ENCODE results near the gene IBSP. TPM values are rescaled to one million over a fixed set of nuclear protein-coding genes. Genes with fewer than 3 reads are reported as not detected.

Gene IBSP, protein sequence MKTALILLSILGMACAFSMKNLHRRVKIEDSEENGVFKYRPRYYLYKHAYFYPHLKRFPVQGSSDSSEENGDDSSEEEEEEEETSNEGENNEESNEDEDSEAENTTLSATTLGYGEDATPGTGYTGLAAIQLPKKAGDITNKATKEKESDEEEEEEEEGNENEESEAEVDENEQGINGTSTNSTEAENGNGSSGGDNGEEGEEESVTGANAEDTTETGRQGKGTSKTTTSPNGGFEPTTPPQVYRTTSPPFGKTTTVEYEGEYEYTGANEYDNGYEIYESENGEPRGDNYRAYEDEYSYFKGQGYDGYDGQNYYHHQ
- 0.90 TPM in 1 of 2 replicates, not detected in the other for total RNA-seq (ENCODE audit: low replicate concordance)

DNA sequence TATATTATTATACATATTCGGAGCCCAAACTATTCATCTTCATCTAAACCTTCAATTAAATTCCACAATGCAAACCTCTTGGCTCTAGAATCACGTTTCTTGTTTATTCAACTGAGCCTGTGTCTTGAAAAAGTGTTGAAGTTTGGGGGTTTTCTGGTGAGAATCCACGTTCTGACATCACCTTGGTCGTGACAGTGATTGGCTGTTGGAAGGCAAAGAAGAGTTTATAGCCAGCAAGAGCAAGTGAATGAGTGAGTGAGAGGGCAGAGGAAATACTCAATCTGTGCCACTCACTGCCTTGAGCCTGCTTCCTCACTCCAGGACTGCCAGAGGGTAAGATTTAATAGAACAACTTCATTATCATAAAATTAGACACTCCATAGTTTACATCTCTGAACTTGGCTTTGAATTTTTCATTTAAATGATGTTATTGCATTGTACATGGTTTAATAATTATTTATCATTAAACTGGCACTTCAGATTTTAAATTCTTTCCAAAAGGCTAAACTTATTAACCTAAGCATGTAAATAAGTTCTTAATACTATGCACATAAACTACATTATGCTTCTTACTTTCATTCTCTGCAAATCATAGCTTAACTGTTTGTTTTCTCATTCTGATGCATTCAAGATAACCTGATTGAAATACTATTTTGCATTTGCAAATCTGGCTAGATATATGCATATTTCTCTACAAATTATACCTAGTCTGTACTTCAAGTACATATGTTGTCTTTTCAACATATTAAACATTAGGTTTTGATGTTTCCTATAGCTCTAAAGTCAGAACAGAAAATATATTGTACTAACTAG, at the start of gene IBSP:
IBSP (plus strand) TSS at position 254 of the 813 bp plus-strand sequence. CDS start 2,808 bp downstream, outside the sequence.

DNA sequence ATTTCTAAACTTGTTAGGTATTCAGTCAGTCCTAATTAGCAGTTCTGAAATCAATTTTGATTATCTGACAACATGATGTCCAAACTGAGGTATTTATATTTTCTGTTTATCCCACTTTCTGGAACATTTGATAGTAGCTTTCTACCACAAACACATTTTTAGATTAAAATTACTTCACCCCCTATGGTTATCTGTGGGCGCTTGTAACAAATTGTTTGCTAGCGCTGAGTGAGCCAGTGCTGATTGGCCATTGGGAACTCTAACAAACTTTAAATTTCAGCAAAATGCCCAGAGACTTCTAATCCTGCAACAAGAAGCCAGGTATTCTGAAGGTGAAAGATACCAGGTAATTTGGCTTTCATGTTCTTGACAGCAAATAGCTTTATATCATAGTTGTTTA, 33.3 kb downstream of the IBSP start, which contains the start of gene MEPE:
MEPE (plus strand) TSS at position 301 of the 400 bp plus-strand sequence. CDS start 1,746 bp downstream, outside the sequence.

Other genes starting within 250 kb of the IBSP start
- gene DSPP, start 191.0 kb upstream of the IBSP start, total RNA-seq (ENCODE audit: low replicate concordance) = not detected in 2 replicates
- not detected in 2 replicates for gene DMP1, start 149.3 kb upstream of the IBSP start, total RNA-seq (ENCODE audit: low replicate concordance)
- not detected in 2 replicates for gene MEPE, start 33.4 kb downstream of the IBSP start, total RNA-seq (ENCODE audit: low replicate concordance)
- gene SPP1, start 176.2 kb downstream of the IBSP start, total RNA-seq (ENCODE audit: low replicate concordance) = 0.15 and 0.23 TPM in 2 replicates
- gene PKD2, start 208.1 kb downstream of the IBSP start, total RNA-seq (ENCODE audit: low replicate concordance) = 120 and 153 TPM in 2 replicates

Measured in smooth muscle cell of the coronary artery (primary cell).